HG03045 (cell line): ENCODE data around the gene UBE2G1.
"Not testable (repeated sequence)": the region's sequence is repeated elsewhere in the genome, so short reads cannot be mapped to it uniquely, and the experiment has no call there.

Source experiments
- ATAC-seq: cut with Tn5 transposase; IDR thresholded peaks from one replicate; pipeline ENCODE4 v1.9.1; 2021; ENCODE audit warnings: mild to moderate bottlenecking, moderate library complexity; ENCODE audit not compliant: unreplicated experiment

UBE2G1 gene

DNA sequence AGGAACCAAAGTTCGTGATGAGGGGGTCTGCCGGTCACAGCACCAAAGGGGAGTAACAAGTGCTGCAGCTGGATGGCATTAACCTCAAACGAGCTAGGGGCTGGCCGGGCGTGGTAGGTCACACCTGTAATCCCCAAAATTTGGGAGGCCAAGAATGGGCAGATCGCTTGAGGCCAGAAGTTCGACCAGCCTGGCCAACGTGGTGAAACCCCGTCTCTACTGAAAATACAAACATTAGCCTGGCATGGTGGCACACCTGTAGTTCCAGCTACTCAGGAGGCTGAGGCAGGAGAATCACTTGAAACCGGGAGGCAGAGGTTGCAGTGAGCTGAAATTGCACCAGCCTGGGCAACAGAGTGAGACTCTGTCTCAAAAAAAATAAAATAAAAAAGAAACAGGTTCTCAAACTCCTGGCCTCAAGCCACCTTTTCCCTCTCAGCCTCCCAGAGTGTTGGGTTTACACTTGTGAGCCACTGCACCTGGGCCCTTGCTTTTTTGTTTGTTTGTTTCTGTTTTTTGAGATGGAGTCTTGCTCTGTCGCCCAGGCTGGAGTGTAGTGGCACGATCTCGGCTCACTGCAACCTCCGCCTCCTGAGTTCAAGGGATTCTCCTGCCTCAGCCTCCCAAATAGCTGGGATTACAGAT, 9.4 kb upstream of the UBE2G1 start:
- peak; percentile 2 for ATAC-seq

DNA sequence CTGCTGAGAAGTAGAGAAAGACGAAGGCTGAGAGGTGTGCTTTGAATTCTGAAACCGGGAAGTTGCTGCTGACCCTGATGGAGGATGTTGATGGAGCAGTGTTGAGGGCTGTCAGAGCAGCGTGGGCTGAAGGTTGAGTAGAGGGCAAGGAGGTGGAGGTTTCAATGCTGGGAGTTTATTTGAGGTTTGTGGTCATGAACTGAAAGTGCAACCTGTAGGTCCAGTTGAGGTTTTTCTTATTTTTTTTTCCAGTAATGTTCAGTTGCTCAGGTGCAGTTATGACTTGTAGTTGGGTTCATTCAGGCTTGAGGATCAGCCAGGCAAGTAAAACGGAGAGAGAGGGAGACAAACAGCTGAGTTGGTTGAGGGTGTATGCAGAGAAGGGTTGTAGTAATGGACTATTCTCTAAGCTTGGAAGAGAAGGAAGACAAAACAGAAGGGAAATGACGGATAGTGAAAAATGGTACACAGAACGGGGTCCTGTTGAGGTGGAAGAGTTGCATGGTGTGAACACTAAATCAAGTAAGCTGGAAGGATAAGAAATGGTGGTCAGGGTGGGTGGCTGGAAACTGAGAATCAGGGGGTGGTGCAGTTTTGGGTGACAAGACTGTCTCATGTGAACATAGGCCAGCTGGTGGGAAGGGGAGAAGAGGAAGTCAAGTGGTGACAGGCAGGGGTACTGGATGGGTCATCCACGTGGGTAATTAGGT, 8.7 kb upstream of the UBE2G1 start:
- peak; percentile 73 for ATAC-seq

DNA sequence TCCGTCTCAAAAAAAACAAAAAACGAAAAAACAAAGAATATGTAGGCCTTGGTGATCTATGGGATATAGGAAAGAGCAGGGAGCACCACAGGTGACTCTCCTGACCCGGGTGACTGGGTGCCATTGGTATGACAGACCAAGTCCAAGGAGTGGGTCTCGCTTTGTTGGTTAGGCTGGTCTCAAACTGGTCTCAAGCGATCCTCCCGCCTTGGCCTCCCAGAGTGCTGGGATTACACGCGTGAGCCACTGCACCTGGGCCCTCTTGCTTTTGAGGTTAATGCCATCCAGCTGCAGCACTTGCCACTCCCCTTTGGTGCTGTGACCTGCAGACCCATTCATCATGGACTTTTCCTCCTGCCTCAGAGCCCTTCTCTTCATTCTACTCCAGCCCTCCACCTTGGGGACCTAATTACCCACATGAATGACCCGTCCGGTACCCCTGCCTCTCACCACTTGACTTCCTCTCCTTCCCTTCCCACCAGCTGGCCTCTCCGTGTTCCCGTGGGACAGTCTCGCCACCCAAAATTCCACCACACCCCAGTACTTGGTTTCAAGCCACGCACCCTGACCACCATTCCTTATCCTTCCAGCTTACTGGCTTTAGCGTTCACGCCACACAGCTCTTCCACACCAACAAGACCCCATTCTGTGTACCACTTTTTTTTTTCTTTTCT, 3.2 kb upstream of the UBE2G1 start:
- no peak for ATAC-seq

DNA sequence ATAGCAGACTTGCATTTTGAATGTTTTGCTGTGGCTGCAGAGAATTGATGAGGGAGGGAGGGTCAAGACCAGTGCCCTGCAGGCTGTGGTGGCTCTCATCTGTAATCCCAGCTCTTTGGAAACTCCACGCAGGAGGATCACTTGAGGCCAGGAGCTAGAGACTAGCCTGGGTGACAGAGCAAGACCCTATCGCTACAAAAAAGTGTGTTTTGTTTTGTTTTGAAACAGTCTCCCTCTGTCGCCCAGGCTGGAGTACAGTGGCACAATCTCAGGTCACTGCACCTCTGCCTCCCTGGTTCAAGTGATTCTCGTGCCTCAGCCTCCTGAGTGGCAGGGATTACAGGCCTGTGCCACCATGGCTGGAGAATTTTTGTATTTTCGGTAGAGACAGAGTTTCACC, 1.9 kb upstream of the UBE2G1 start:
- no peak for ATAC-seq

DNA sequence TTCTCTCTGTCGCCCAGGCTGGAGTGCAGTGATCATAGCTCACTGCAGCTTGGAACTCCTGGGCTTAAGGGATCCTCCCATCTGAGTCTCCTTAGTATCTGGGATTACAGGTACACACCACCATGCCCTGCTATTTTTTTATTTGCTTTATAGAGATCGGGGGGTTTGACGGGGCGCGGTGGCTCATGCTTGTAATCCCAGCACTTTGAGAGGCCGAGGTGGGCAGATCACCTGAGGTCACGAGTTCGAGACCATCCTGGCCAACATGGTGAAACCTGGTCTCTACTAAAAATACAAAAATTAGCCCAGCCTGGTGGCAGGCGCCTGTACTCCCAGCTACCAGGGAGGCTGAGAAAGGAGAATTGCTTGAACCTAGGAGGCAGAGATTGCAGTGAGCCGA, 702 bp upstream of the UBE2G1 start:
- ATAC-seq: not testable (repeated sequence)

DNA sequence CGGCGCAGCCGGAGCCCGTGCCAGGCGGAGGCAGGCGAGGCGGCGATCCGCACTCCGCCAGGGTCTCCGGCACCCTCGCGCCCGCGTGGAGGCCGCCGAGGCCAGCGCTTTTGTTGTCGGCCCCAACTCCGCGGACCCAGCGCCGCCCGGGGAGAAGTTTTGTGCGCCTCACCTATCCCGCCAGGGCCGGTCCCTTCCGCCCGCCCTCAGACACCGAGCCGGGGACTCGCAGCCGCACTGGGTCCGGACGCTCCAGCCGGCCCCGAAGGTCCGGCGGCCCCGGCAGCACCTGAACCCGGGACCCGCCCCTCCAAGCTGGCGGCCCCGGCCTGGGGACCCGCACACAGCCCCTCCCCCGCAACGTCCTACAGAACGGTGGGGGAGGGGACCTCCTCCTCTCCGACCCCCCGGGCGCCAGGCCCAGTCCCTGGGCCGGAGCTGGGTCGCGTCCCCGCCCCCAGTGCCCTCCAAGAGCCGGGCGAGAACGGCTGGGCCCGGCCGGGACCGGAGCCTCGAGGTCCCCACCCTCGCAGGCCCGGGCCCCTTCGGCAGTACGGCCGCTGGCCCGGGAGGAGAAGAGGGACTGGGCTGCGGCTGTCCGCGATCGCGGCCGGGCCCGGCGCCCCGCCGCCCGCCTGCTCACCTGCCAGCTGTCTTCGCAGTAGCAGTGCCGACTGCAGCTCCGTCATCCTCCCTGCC, 698 bp downstream of the UBE2G1 start:
- ATAC-seq: peak; percentile 25

DNA sequence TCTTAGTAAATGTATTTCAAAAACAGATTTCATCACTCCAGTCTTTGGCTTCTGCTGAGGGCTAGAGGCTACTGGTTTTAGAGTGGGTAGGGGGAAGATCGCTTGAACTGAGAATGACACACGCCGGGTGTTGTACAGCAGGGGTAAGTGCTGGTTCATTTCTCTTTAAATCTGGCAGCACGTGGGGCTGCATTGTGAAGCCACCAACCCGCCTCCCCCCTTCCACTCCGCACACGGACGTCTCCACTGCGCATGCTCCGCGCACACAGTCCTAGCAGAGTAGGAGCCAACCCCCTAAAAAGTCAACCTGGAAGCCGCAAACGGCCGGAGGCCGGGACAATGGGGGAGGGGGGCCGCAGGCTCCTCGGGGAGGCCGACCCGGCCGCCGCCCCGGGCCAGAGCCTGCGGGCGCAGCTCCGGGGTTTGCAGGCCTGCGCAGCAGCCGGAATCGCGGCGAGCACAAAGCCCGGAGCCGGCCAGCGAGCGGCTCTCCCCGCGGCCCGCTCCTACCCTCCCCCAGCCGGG, 1.3 kb downstream of the UBE2G1 start:
- ATAC-seq: peak; percentile 49

DNA sequence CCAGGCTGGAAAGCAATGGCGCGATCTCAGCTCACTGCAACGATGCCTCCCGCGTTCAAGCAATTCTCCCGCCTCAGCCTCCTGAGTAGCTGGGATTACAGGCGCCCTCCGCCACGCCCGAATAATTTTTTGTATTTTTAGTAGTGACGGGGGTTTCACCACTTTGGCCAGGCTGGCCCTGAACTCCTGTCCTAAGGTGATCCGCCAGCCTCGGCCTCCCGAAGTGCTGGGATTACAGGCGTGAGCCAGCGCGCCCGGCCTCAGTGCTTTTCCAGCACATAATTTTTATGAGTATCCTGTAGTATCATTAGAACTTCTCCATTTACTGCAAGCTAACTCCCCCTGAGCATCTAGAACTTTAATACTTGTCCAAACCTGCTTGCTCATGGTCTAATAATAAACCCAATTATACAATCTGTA, 1.8 kb downstream of the UBE2G1 start:
- no peak for ATAC-seq

DNA sequence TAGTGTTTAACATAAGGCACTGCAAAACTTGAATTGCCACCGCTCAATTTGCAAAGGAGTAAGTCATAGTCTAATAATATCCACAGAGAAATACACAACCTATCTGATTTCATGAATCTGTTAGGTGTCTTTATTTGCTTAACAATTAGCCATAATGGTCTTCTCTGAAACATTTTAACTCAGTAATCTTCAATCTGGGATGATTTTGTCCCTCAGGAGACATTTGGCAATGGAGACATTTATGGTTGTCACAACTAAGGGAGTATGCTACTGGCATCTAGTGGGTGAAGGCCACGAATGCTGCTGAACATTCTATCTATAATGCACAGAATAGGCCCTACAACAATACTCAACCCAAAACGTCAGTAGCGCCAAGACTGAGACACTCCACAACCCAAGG, 4.3 kb downstream of the UBE2G1 start:
- ATAC-seq: no peak

DNA sequence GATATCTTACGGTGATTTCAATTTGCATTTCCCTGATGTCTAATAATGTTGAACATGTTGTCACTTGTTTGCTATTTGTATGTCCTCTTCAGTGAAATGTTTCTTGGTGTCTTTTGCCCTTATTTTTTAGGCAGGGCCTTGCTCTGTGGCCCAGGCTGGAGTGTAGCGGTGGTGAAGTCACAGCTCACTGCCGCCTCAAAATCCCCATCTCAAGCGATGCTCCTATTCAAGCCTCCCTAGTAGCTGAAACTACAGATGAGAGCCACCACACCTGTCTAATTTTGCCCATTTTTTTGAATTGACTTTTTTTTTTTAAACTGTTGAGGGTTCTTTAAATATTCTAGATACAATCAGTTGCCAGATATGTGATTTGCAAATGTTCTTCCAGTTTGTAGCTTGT, 8.3 kb downstream of the UBE2G1 start:
- ATAC-seq: no peak

DNA sequence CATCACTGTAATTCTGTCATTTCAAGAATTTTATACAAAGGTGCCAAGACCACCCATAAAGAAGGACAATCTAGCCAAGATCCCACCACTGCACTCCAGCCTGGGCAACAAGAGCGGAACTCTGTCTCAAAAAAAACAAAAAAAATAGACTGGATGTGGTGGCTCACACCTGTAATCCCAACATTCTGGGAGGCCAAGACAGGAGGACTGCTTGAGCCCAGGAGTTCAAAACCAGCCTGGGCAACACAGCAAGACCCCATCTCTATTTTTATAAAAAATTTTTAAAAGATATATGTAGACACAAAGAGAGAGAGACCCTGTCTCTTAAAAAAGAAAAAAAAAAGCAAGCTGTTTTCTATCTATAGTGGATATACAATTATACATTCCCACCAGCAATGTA, 8.8 kb downstream of the UBE2G1 start:
- no peak for ATAC-seq

DNA sequence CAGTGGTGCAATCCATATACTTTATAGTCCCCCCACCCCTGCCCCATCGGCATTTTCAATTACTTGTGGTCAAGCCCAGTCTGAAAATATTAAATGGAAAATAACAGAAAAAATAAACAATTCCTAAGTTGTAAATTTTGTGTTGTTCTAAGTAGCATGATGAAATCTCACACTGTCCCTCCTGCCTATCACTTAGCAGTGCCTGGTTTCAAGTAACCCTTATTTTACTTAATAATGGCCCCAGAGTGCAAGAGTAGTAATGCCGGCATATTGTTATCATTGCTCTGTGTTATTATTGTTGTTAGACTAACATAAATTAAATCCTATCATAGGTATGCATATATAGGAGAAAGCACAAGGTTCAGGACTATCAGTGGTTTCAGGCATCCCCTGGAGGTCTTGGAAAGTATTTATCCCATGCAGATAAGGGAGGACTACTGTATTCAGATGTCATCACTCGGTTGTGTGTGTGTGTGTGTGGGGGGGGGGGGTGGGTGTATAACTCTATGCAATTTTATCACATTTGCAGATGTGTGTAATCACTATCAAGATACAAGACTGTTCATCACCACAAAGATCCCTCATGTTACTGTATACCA, 9.3 kb downstream of the UBE2G1 start:
- ATAC-seq: no peak

DNA sequence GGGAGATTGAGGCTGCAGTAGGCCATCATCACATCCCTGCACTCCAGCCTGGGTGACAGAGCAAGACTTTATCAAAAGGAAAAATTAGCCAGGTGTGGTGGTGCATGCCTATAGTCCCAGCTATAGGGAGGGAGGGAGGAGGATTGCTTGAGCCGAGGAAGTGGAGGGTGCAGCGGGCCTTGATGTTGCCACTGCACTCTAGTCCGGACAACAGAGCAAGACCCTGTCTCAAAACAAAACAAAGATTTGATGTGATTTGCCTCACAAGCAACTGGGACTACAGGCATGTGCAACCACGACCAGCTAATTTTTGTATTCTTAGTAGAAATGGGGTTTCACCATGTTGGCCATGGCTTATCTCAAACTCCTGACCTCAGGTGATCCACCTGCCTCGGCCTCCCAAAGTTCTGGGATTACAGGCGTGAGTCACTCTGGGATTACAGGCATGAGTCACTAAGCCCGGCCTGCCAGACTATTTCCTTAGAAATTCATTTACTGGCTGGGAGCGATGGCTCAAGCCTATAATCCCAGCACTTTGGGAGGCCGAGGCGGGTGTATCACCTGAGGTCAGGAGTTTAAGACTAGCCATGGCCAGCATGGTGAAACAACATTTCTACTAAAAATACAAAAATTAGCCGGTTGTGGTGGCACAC, 11.5 kb downstream of the UBE2G1 start:
- ATAC-seq: no peak

DNA sequence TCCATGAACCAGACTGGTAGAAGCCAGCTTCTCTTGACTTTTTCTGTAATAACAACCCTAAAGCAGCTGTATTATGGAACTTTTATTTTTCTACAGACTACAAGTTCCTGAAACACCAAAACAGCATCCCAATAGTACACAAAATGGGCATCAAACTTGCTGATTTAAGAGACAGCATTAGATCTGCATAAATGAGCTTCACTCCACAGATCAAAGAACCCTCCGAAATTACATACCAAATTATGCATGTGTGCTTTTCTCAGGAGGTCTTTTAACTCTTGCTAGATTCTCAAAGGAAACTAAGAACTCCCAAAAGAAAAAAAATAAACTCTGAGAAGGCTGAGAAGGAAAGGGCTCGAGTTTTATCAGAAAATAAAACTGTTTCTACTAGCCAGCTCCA, 12.3 kb downstream of the UBE2G1 start:
- no peak for ATAC-seq

DNA sequence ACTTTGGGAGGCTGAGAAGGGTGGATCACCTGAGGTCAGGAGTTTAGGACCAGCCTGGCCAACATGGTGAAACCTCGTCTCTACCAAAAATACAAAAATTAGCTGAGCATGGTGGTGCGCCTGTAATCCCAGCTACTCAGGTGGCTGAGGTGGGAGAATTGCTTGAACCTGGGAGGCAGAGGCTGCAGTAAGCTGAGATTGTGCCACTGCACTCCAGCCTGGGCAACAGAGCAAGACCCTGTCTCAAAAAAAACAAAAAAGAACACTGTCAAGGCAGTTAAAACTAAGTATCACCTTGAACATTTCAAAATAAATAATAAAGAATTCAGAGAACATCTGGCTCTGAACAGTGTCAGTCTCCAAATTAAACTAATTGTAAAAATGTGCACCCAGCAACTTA, 16.3 kb downstream of the UBE2G1 start:
- ATAC-seq: not testable (repeated sequence)

DNA sequence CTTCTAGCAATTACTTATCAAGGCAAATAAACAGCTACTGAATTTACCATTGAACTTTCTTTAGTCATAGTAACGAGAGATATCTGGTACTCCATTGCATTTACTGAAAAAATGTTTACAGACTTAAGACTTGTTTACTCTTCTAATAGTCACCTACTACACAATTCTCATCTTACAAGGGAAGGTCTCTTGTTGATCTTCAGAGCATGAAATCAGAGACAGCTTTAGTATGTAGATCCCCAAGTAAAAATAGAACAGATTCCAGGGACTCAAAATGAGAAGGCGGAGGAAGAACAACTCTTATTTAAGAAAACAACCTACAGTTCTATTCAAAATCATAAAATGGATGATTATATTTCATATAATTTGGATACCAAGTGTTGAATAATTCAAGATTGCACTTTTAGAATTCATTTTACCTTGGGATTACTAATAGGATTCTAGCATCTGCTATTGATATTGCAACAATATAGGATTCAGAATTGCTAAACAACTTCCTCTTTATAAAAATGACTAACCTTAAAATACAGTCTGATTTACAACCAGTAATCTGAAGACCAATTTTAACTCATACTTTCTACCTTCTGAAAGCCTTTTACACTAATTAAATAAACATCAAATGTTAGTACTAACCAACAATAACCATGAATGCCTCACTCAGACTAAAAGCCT, 20.8 kb downstream of the UBE2G1 start:
- ATAC-seq: no peak

DNA sequence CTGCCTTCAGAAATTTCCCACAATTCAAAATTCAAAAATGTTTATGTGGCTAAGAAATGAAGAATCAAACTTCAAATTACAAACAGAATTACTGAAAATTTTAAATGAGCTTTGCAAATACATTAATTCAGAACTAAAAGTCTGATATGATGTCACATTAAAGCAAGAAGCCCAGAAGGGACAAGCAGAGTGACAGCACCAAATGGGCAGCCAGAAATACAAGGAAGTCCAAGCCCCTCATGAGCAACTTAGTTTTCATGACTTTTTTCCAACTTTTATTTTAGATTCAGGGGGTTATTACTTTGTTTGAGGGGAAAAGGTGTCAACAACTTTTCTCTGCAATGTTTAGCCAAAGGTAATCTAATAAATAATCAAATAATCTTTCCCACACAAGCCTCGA, 21.5 kb downstream of the UBE2G1 start:
- no peak for ATAC-seq

DNA sequence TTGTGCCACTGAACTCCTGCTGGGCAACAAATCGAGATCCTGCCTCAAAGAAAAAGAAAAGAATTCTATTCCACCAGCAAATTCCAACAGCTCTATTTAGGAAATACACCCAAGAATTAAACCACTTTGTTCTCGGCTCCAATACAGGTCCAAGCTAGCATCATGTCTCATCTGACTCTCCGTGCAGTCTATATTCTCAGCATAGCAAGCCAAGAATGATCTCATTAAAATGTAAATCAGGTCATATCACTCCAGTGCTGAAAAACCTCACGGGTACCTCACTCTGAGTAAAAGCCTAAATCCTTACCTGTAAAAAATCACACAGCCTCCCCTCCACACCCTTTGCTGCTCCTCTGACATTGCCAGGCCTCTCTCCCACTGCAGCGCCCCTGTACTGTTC, 23.9 kb downstream of the UBE2G1 start:
- ATAC-seq: no peak

DNA sequence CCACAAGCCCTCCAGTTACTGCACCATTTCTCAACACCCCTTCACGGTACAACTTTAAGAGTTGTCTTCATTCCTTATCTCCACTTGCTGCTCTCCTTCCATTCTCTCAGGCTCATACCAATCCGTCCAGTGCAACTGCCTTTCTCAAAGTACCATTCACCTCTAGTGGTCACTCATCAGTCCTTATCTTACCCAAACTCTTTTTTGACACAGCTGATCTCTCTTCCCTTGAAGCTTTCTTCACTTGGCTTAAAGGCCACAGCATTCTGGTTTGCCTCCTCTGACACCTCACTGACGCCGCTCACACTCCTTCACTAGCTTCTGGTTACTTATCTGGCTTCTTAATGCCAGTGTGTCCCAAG, 24.9 kb downstream of the UBE2G1 start:
- no peak for ATAC-seq
